ENCODE results near the gene WFDC12.

The WFDC12 gene

GRCh38 chr20:45091366-45091765 lies 32.9 kb downstream of the WFDC12 start:
- DNase-seq (ENCODE audit: low read depth in 2 of 2) = no peak

GRCh38 chr20:45090481-45090880 lies 33.8 kb downstream of the WFDC12 start:
- no peak for DNase-seq (ENCODE audit: low read depth in 2 of 2)

- no peak for DNase-seq (ENCODE audit: low read depth in 2 of 2)
Measured at GRCh38 chr20:45088247-45088646, 36.0 kb downstream of the WFDC12 start.

GRCh38 chr20:45087814-45088213 lies 36.5 kb downstream of the WFDC12 start:
- DNase-seq (ENCODE audit: low read depth in 2 of 2) = no peak

GRCh38 chr20:45087097-45087790 lies 37.0 kb downstream of the WFDC12 start:
- DNase-seq (ENCODE audit: low read depth in 2 of 2) = no peak

GRCh38 chr20:45085867-45086266 lies 38.4 kb downstream of the WFDC12 start:
- no peak for DNase-seq (ENCODE audit: low read depth in 2 of 2)

GRCh38 chr20:45085289-45085688 lies 39.0 kb downstream of the WFDC12 start:
- DNase-seq (ENCODE audit: low read depth in 2 of 2) = no peak

GRCh38 chr20:45083127-45083526 lies 41.1 kb downstream of the WFDC12 start:
- DNase-seq (ENCODE audit: low read depth in 2 of 2) = no peak

- DNase-seq (ENCODE audit: low read depth in 2 of 2) = no peak
Measured at GRCh38 chr20:45082468-45082867, 41.8 kb downstream of the WFDC12 start.

GRCh38 chr20:45080867-45081624 lies 43.2 kb downstream of the WFDC12 start:
- no peak for DNase-seq (ENCODE audit: low read depth in 2 of 2)

GRCh38 chr20:45077559-45077958 lies 46.7 kb downstream of the WFDC12 start:
- no peak for DNase-seq (ENCODE audit: low read depth in 2 of 2)

Measured in stimulated activated CD8-positive, alpha-beta memory T cell treated with anti-CD3 and anti-CD28 coated beads, Interleukin-15, amount 100 ng/mL, for 48 hours (primary cell).